ENCODE measurements around the gene CD1C. TPM values are rescaled to one million over a fixed set of nuclear protein-coding genes. Genes with fewer than 3 reads are reported as not detected.

The CD1C gene
- total RNA-seq, 1 experiment from 2014 or later = not detected

GRCh38 chr1:158331106-158331425, 41.3 kb downstream of the CD1C start:
- no peak for ATAC-seq
- Mint-ChIP-seq H3K9me3 (no peaks in the 10 kb centered on the region), H3K4me1 (no peaks in the 10 kb centered on the region), H3K27ac (no peak overlapping the region), H3K4me3 (no peak overlapping the region), H3K27me3 (ENCODE audit: low read depth) (no peaks in the 10 kb centered on the region), H3K36me3 (no peaks in the 10 kb centered on the region)
- TF ChIP-seq ERG (CRISPR knock-in tag; IDR thresholded peaks at IDR 0.05) (no peak), FOXP1 (CRISPR knock-in tag; IDR thresholded peaks at IDR 0.05; ENCODE audit: borderline replicate concordance) (no peak), IRF2 (CRISPR knock-in tag; IDR thresholded peaks at IDR 0.05; ENCODE audit: borderline replicate concordance, low read depth) (no peak), SMAD3 (CRISPR knock-in tag; IDR thresholded peaks at IDR 0.05; ENCODE audit: borderline replicate concordance) (no peak), ZNF423 (CRISPR knock-in tag; IDR thresholded peaks at IDR 0.05) (no peak), MXD4 (CRISPR knock-in tag; IDR thresholded peaks at IDR 0.05; ENCODE audit: borderline replicate concordance) (no peak), ZNF532 (CRISPR knock-in tag; IDR thresholded peaks at IDR 0.05; ENCODE audit: borderline replicate concordance) (no peak)
- ChIA-PET POLR2A (no interaction called here), CTCF (interaction anchor here (1.4 kb wide), 1 partner anchor 127 kb away, joined by 5 read pairs; no protein-coding TSS in a partner anchor)
- no peak for DNase-seq (ENCODE audit: low spot score)

GRCh38 chr1:158331481-158332150, 41.9 kb downstream of the CD1C start, which contains the start of gene CD1B:
TSS of gene CD1B (minus strand) at chr1:158331531. CDS start at chr1:158331423, 108 bp downstream.
- Mint-ChIP-seq H3K27me3 (ENCODE audit: low read depth) (no peaks in the 10 kb centered on the region), H3K36me3 (no peaks in the 10 kb centered on the region)
- POLR2A ChIA-PET = no interaction called here
- no peak for TF ChIP-seq ETV6 (CRISPR knock-in tag; IDR thresholded peaks at IDR 0.05)
- TF ChIP-seq GABPB1 (CRISPR knock-in tag; IDR thresholded peaks at IDR 0.05) = no peak
- no peak for TF ChIP-seq SP1 (CRISPR knock-in tag; conservative IDR thresholded peaks at IDR 0.05)
- TF ChIP-seq TEAD1 (CRISPR knock-in tag; IDR thresholded peaks at IDR 0.05) = no peak
- TF ChIP-seq ZBTB43 (CRISPR knock-in tag; IDR thresholded peaks at IDR 0.05) = no peak
- TF ChIP-seq ZMAT4 (CRISPR knock-in tag; IDR thresholded peaks at IDR 0.05) = no peak
- TF ChIP-seq ATF3 (CRISPR knock-in tag; conservative IDR thresholded peaks at IDR 0.05) = no peak
- no peak for TF ChIP-seq CTCF (IDR thresholded peaks at IDR 0.05)
- TF ChIP-seq AFF4 (CRISPR knock-in tag; IDR thresholded peaks at IDR 0.05; ENCODE audit: borderline replicate concordance) = no peak
- TF ChIP-seq ZNF416 (CRISPR knock-in tag; IDR thresholded peaks at IDR 0.05) = no peak
- no peak for TF ChIP-seq AR (CRISPR knock-in tag; IDR thresholded peaks at IDR 0.05)

More at GRCh38 chr1:158331481-158332150, 41.9 kb downstream of the CD1C start, which contains the start of gene CD1B:
- no peaks in the 10 kb centered on the region for H3K9me3 Mint-ChIP-seq
- ATAC-seq (no peak), DNase-seq (ENCODE audit: low spot score) (no peak)
- no peaks in the 10 kb centered on the region for H3K4me1 Mint-ChIP-seq
- CTCF ChIA-PET = interaction anchor here (1.4 kb wide), 1 partner anchor 128 kb away, joined by 5 read pairs; no protein-coding TSS in a partner anchor
- H3K4me3 Mint-ChIP-seq = no peak within 1 kb of the TSS
- H3K27ac Mint-ChIP-seq = no peak within 1 kb of the TSS
